GM12878 (cell line): ENCODE measurements around the gene DMRT1. TPM values are rescaled to one million over a fixed set of nuclear protein-coding genes. Genes with fewer than 3 reads are reported as not detected.

Source experiments
- ATAC-seq: fragments of 200-7000 bp; cut with Tn5 transposase; 3 replicates; pipeline ENCODE4 v1.9.1; 2020; ENCODE audit warnings: mild to moderate bottlenecking, moderate library complexity
- BruUV-seq: library from RNA; stranded (reverse); fragments of 400-500 nt; replicated peaks from 2 replicates; lab custom pipeline; 2021; lab: Mats Ljungman, UMichigan
- CTCF ChIA-PET: fragments of 300-600 bp; sonication (Branson Sonifier 250); formaldehyde crosslinking; extraction: SDS; loops from one replicate; lab custom pipeline; 2021; ENCODE audit warnings: inconsistent platforms; lab: Yijun Ruan, JAX
- POLR2A ChIA-PET: fragments of 350-600 bp; formaldehyde crosslinking; extraction: SDS; loops from one replicate; lab custom pipeline; 2021; ENCODE audit warnings: inconsistent platforms; lab: Charles Lee
- RAD21 ChIA-PET: fragments of 300-600 bp; sonication (Branson Sonifier 250); formaldehyde crosslinking; loops from one replicate; lab custom pipeline; 2023; ENCODE audit warnings: antibody characterized with exemption; ENCODE audit not compliant: unreplicated experiment; lab: Charles Lee
- SMC1A ChIA-PET: fragments of 300-600 bp; sonication (Branson Sonifier 250); formaldehyde crosslinking; loops from one replicate; lab custom pipeline; 2023; ENCODE audit not compliant: unreplicated experiment, uncharacterized antibody; lab: Charles Lee
- DNase-seq: peaks from one replicate; pipeline ENCODE4 v3.0.0-alpha.2; 2011; ENCODE audit warnings: low read depth, low spot score
- FAIRE-seq: peaks from 3 replicates; lab custom pipeline; 2011; peaks lifted over from hg19 to GRCh38; lab: Jason Lieb, UNC
- H2AFZ ChIP-seq: 2 replicates; pipeline ENCODE4 v1.6.0; 2011; ENCODE audit warnings: low read depth, low read length, control low read depth; ENCODE audit not compliant: control insufficient read depth
- H3K27ac ChIP-seq: 2 replicates; pipeline ENCODE4 v1.5.1; 2011; ENCODE audit warnings: control low read depth; ENCODE audit not compliant: control insufficient read depth, insufficient read depth
- H3K27me3 ChIP-seq, 2 experiments: replicated peaks in 1 of 2; 2 replicates each; pipeline versions ENCODE4 v1.6.0 to v1.6.1; 2011; ENCODE audit warnings: low read length in 1 of 2; ENCODE audit not compliant: control insufficient read depth in 2 of 2, insufficient read depth in 2 of 2
- H3K36me3 ChIP-seq, 2 experiments: 2 replicates each; pipeline ENCODE4 v1.5.1; 2011; ENCODE audit warnings: low read length in 1 of 2; ENCODE audit not compliant: control insufficient read depth in 2 of 2, insufficient read depth in 2 of 2
- H3K4me1 ChIP-seq: 2 replicates; pipeline ENCODE4 v1.6.1; 2011; ENCODE audit warnings: mild to moderate bottlenecking, low read length, moderate library complexity, mixed read lengths; ENCODE audit not compliant: control insufficient read depth, insufficient read depth
- H3K4me2 ChIP-seq: 2 replicates; pipeline ENCODE4 v1.6.0; 2011; ENCODE audit warnings: control low read depth; ENCODE audit not compliant: control insufficient read depth, insufficient read depth
- H3K4me3 ChIP-seq: fragments of 200-600 bp; sonication (generic); 2 replicates; pipeline ENCODE4 v1.5.1; 2016
- H3K79me2 ChIP-seq: 2 replicates; pipeline ENCODE4 v1.6.0; 2011; ENCODE audit warnings: low read length; ENCODE audit not compliant: control insufficient read depth, insufficient read depth
- H3K9ac ChIP-seq: 2 replicates; pipeline ENCODE4 v1.8.0; 2011; ENCODE audit warnings: low read length, control low read depth, mixed read lengths; ENCODE audit not compliant: control insufficient read depth, insufficient read depth
- H3K9me3 ChIP-seq: replicated peaks from 3 replicates; pipeline ENCODE4 v1.5.1; 2011; ENCODE audit warnings: mild to moderate bottlenecking, low read length; ENCODE audit not compliant: control insufficient read depth, insufficient read depth
- H4K20me1 ChIP-seq: 2 replicates; pipeline ENCODE4 v1.6.0; 2011; ENCODE audit not compliant: control insufficient read depth, insufficient read depth
- HDAC6 ChIP-seq: fragments of 200-600 bp; sonication (generic); IDR thresholded peaks from one replicate; pipeline ENCODE4 v1.8.0; 2017; ENCODE audit warnings: antibody characterized with exemption; ENCODE audit not compliant: unreplicated experiment
- IKZF1 ChIP-seq: fragments of 450-650 bp; conservative IDR thresholded peaks from 2 replicates; pipeline ENCODE4 v1.6.1; 2017; ENCODE audit warnings: antibody characterized with exemption, mild to moderate bottlenecking
- IKZF2 ChIP-seq, 2 experiments: fragments of 450-650 bp; IDR thresholded peaks; 2 replicates each; pipeline ENCODE4 v1.6.1; 2017; ENCODE audit warnings: mild to moderate bottlenecking in 2 of 2, moderate library complexity in 2 of 2
- IRF4 ChIP-seq: IDR thresholded peaks from 2 replicates; pipeline ENCODE4 v1.6.1; 2011; ENCODE audit warnings: low read depth, low read length
- KDM1A ChIP-seq: fragments of 200-600 bp; sonication (generic); IDR thresholded peaks from 2 replicates; pipeline ENCODE4 v1.6.1; 2016; ENCODE audit warnings: borderline replicate concordance
- MTA2 ChIP-seq: fragments of 450-650 bp; IDR thresholded peaks from 2 replicates; pipeline ENCODE4 v1.6.1; 2016; ENCODE audit warnings: low read depth, mild to moderate bottlenecking, moderate library complexity
- SKIL ChIP-seq: fragments of 450-650 bp; IDR thresholded peaks from 2 replicates; pipeline ENCODE4 v1.6.1; 2017; ENCODE audit warnings: mild to moderate bottlenecking, low read depth, inconsistent platforms; ENCODE audit not compliant: poor library complexity, severe bottlenecking
- ZNF24 ChIP-seq: fragments of 450-650 bp; IDR thresholded peaks from 2 replicates; pipeline ENCODE4 v1.6.1; 2017; ENCODE audit warnings: antibody characterized with exemption, mild to moderate bottlenecking
- WGBS: methylation state at CpG from one replicate; pipeline ENCODE4 v1.1.6; 2016; ENCODE audit warnings: low lambda C conversion rate; ENCODE audit not compliant: insufficient replicate concordance, insufficient coverage; ENCODE audit errors: missing lambda C conversion rate; 5-methylcytosine and 5-hydroxymethylcytosine counted together
- in situ Hi-C: fragments of 300-500 bp; cut with MboI; formaldehyde crosslinking; loops from 9 replicates; pipeline ENCODE4 v1.14.3; 2018; ENCODE audit warnings: mixed read lengths
- intact Hi-C: fragments of 100-400 bp; cut with micrococcal nuclease; formaldehyde crosslinking; loops from one replicate; pipeline ENCODE4 v1.14.2; 2022; ENCODE audit not compliant: unreplicated experiment
- polyA plus RNA-seq, 11 experiments: library from polyadenylated mRNA; depleted of rRNA in 4 of 11; unstranded in 6 of 11; stranded (reverse) in 5 of 11; fragments of >200 nt; fragmentation: Nextera tagmentation in 4 of 11; fragmentation: Illumina TruSeq in 1 of 11; extraction: Ambion mirVana in 4 of 11; extraction: Trizol in 1 of 11; gene quantifications; 1 replicate in 1 of 11; 2 replicates in 10 of 11; pipeline versions ENCODE4 v1.2.1 to v1.2.3, GENCODE V29; 2011 to 2016; ENCODE audit warnings: inconsistent platforms in 2 of 11, missing spikeins in 2 of 11, low read depth in 1 of 11
- total RNA-seq, 4 experiments: library from RNA; depleted of rRNA in 3 of 4; stranded (reverse); fragments of >200 nt in 3 of 4; fragmentation: Illumina TruSeq in 1 of 4; extraction: Trizol in 1 of 4; gene quantifications; 2 replicates each; pipeline versions ENCODE4 v1.2.1 to v1.2.3, GENCODE V29; 2013 to 2021

Gene DMRT1
- total and polyA plus RNA-seq, 10 of the 15 experiments (the other 5 are each of a cell fraction or from before 2014, with no cell fraction given): 0.06 to 1.9 (median 0.24) TPM

- no peak for DNase-seq
- TF ChIP-seq KDM1A (no peak), SKIL (peak; percentile 42), IKZF2 (IDR thresholded peaks at IDR 0.05) (peak in 1 of 2 experiments; percentile 46; a peak in 1 of 4 replicates), IKZF1 (0 out of 2 replicates have a peak, but pooled peaks have one; percentile 38), ZNF24 (no peak), MTA2 (0 out of 2 replicates have a peak, but pooled peaks have one; percentile 12), IRF4 (peak; percentile 54; the same call in 1 of the 2 replicates), HDAC6 (no peak)
- intact Hi-C loops: no loop called here
- Histone ChIP-seq H3K4me1 (peaks cover 7% of the 10 kb centered on the region; the same call in 1 of the 2 replicates), H3K36me3 (no peaks in the 10 kb centered on the region), H3K9ac (no peak overlapping the region), H3K4me2 (peak overlapping the region; percentile 38; the same call in 1 of the 2 replicates), H2AFZ (no peak overlapping the region), H3K27ac (no peak overlapping the region), H3K79me2 (no peaks in the 10 kb centered on the region), H3K4me3 (no peak overlapping the region), H4K20me1 (no peaks in the 10 kb centered on the region), H3K27me3 (peaks cover 6 to 9% of the 10 kb centered on the region in 2 experiments), H3K9me3 (peaks cover 3% of the 10 kb centered on the region; the same call in 1 of the 3 replicates)
- ChIA-PET SMC1A (interaction anchor here (1.0 to 2.3 kb wide), 5 partner anchors 11 to 39 kb away, joined by 3 to 8 read pairs (median 3); no protein-coding TSS in a partner anchor), RAD21 (interaction anchor here (1.0 to 1.6 kb wide), 2 partner anchors 12 to 46 kb away, joined by 3 to 5 read pairs; no protein-coding TSS in a partner anchor), CTCF (interaction anchor here (0.9 to 1.5 kb wide), 5 partner anchors 34 to 162 kb away, joined by 3 to 7 read pairs (median 4); no protein-coding TSS in a partner anchor), POLR2A (interaction anchor here (1.2 to 1.3 kb wide), 2 partner anchors 12 to 28 kb away, joined by 3 to 4 read pairs; no protein-coding TSS in a partner anchor)
- BruUV-seq: no TSS peak
- in situ Hi-C loops: no loop called here
- 12% methylated on average over 6 of the region's 6 CpGs for WGBS
- FAIRE-seq: peak; percentile 69
- ATAC-seq: peak; percentile 92
Observed at GRCh38 chr9:847505-847904, 6.0 kb downstream of the DMRT1 start.
